Activated naive CD8-positive, alpha-beta T cell treated with anti-CD3 and anti-CD28 coated beads, Interleukin-2, amount 10 ng/mL, durations not matched to agents 7 days and 5 days (primary cell): ENCODE measurements around the gene MESP1. TPM values are rescaled to one million over a fixed set of nuclear protein-coding genes. Genes with fewer than 3 reads are reported as not detected.

Experiments
- ATAC-seq: fragments of 150-1000 bp; cut with Tn5 transposase; one replicate; pipeline ENCODE4 v1.10.0; 2021; ENCODE audit warnings: low read depth, moderate library complexity
- POLR2A ChIA-PET: fragments of 350-600 bp; sonication (Branson Sonifier 250); formaldehyde crosslinking; loops from one replicate; lab custom pipeline; 2021; ENCODE audit warnings: antibody characterized with exemption; lab: Charles Lee
- DNase-seq: peaks from one replicate; pipeline ENCODE4 v3.0.0; 2021
- H3K27ac Mint-ChIP-seq: one replicate; pipeline ENCODE4 v1.8.0; 2022; ENCODE audit warnings: mild to moderate bottlenecking, mixed read lengths
- H3K27me3 Mint-ChIP-seq: one replicate; pipeline ENCODE4 v1.8.0; 2022; ENCODE audit warnings: mild to moderate bottlenecking, moderate library complexity, mixed read lengths
- H3K36me3 Mint-ChIP-seq: one replicate; pipeline ENCODE4 v1.8.0; 2021; ENCODE audit warnings: mild to moderate bottlenecking, mixed read lengths
- H3K4me1 Mint-ChIP-seq: one replicate; pipeline ENCODE4 v1.8.0; 2021; ENCODE audit warnings: mixed read lengths
- H3K4me3 Mint-ChIP-seq: one replicate; pipeline ENCODE4 v1.8.0; 2022; ENCODE audit warnings: mild to moderate bottlenecking, moderate library complexity, mixed read lengths
- H3K9me3 Mint-ChIP-seq: one replicate; pipeline ENCODE4 v1.8.0; 2021; ENCODE audit warnings: mixed read lengths
- total RNA-seq, 2 experiments: library from RNA; stranded (reverse); gene quantifications; one replicate each; pipeline ENCODE4 v1.2.3, GENCODE V29; 2021

The MESP1 gene
- total RNA-seq, 2 experiments from 2014 or later: 1.8 to 2.1 TPM

- H3K4me1 Mint-ChIP-seq: peaks cover 2% of the 10 kb centered on the region
- no peak overlapping the region for H3K4me3 Mint-ChIP-seq
- peaks cover 9% of the 10 kb centered on the region for H3K27me3 Mint-ChIP-seq
- H3K36me3 Mint-ChIP-seq: peaks cover 2% of the 10 kb centered on the region
- H3K27ac Mint-ChIP-seq: no peak overlapping the region
- H3K9me3 Mint-ChIP-seq: no peaks in the 10 kb centered on the region
- POLR2A ChIA-PET: no interaction called here
- no peak for ATAC-seq
- no peak for DNase-seq
These were observed 5.3 kb downstream of the MESP1 start for GRCh38 chr15:89745768-89746167.

- H3K36me3 Mint-ChIP-seq: peaks cover 2% of the 10 kb centered on the region
- no peak overlapping the region for H3K4me3 Mint-ChIP-seq
- H3K9me3 Mint-ChIP-seq: no peaks in the 10 kb centered on the region
- peaks cover 9% of the 10 kb centered on the region for H3K27me3 Mint-ChIP-seq
- no peak for ATAC-seq
- no peak for DNase-seq
- POLR2A ChIA-PET: no interaction called here
- H3K4me1 Mint-ChIP-seq: peaks cover 4% of the 10 kb centered on the region
- no peak overlapping the region for H3K27ac Mint-ChIP-seq
These were observed 5.9 kb downstream of the MESP1 start for GRCh38 chr15:89745131-89745530.

DNA sequence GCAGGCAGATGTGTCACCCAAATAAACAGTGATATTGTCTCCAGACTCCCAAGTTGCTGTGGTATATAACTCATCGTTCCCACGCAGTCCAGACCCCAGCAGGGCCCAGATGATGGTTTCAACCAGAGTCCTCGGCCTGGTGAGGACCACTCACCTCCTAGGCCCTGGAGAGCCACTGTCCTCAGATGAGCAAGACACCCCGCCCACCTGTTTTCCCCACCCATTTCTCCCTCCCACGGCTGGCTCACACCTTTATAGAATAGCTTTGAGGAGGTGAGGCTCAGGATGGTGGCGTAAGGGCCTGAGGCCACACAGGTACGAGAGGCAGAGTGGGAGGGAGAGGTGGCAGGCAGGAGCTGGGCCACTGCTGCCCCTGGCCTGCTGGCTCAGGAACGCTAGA is 7.5 kb downstream of the MESP1 start:
- no peak overlapping the region for H3K27ac Mint-ChIP-seq
- DNase-seq (no peak), ATAC-seq (no peak)
- no peak overlapping the region for H3K4me3 Mint-ChIP-seq
- POLR2A ChIA-PET: no interaction called here
- no peaks in the 10 kb centered on the region for H3K27me3 Mint-ChIP-seq
- no peaks in the 10 kb centered on the region for H3K36me3 Mint-ChIP-seq
- no peaks in the 10 kb centered on the region for H3K9me3 Mint-ChIP-seq
- H3K4me1 Mint-ChIP-seq: peaks cover 2% of the 10 kb centered on the region

- H3K4me1 Mint-ChIP-seq: peaks cover 2% of the 10 kb centered on the region
- no peak for ATAC-seq
- POLR2A ChIA-PET: no interaction called here
These were observed 8.0 kb downstream of the MESP1 start for GRCh38 chr15:89743011-89743410.

GRCh38 chr15:89740137-89740536 is 10.9 kb downstream of the MESP1 start:
- Mint-ChIP-seq H3K27me3 (peaks cover 3% of the 10 kb centered on the region), H3K4me3 (peak overlapping the region; percentile 55), H3K27ac (no peak overlapping the region), H3K4me1 (peaks cover 2% of the 10 kb centered on the region), H3K36me3 (no peaks in the 10 kb centered on the region), H3K9me3 (no peaks in the 10 kb centered on the region)
- ATAC-seq (peak; percentile 92), DNase-seq (no peak)
- POLR2A ChIA-PET: interaction anchor here (1.0 kb wide), 1 partner anchor 10 kb away, joined by 3 read pairs; no protein-coding TSS in a partner anchor

More at GRCh38 chr15:89743011-89743410, 8.0 kb downstream of the MESP1 start:
- no peak for DNase-seq
- H3K9me3 Mint-ChIP-seq: no peaks in the 10 kb centered on the region
- H3K27ac Mint-ChIP-seq: no peak overlapping the region
- H3K27me3 Mint-ChIP-seq: no peaks in the 10 kb centered on the region
- no peak overlapping the region for H3K4me3 Mint-ChIP-seq
- no peaks in the 10 kb centered on the region for H3K36me3 Mint-ChIP-seq

GRCh38 chr15:89735773-89736172 is 15.3 kb downstream of the MESP1 start:
- Mint-ChIP-seq H3K9me3 (no peaks in the 10 kb centered on the region), H3K36me3 (no peaks in the 10 kb centered on the region), H3K4me1 (peaks cover 2% of the 10 kb centered on the region), H3K27me3 (peaks cover 10% of the 10 kb centered on the region), H3K27ac (no peak overlapping the region), H3K4me3 (no peak overlapping the region)
- ATAC-seq (no peak), DNase-seq (no peak)
- POLR2A ChIA-PET: no interaction called here

DNA sequence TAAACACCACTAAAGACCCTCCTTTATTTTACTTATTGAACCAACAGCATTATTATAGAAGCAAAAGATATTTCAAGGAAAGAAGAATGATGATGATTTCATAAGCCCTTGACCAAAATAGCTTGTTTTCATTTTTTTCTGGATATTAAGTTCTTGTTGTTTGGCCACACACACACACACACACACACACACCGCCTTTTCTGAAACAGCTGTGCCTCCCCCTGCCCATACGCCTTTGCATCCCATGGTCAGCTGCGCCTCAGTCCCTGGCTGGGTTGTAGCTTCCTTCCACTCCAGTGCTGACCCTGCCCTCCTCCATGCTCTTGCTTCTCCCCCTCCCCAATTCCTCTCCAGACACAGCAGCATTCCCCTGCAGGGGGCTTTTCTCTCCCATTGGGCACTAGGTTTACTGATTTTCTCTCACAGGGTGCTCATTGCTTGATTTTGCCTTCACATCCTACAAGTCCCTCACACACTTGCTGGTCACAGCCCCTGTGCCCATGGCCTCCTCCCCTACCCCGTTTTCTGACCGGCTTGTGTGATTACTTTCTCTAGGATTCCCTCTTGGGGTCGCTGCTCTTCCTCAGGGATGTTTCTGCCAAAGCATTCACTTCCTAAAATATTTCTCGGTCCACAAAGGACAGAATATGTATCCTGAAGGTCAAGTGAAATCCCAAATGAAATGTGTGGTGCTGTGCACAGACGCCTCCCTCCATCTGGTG is 18.4 kb downstream of the MESP1 start:
- Mint-ChIP-seq H3K36me3 (no peaks in the 10 kb centered on the region), H3K27ac (no peak overlapping the region), H3K9me3 (no peaks in the 10 kb centered on the region), H3K4me3 (no peak overlapping the region), H3K4me1 (no peaks in the 10 kb centered on the region), H3K27me3 (peaks cover 12% of the 10 kb centered on the region)
- POLR2A ChIA-PET: no interaction called here
- no peak for ATAC-seq
- no peak for DNase-seq

DNA sequence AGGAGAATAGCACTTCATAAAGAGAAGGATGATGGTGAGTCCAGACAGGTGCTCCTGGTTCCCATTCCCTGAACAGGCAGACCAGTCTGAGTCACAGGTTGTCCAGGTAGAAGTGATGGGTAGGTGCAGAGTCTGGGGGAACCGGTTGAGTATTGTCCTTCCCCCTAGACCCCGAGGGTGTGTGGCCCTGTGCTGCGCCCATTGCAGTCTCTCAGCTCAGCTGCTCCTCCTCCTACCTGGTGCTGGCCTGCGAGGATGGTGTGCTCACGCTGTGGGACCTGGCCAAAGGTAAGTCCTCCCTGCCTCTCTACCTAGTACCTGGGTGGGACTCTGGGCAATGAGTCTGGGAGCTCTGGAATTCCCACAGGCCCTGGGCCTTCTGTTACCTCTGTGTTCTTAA is 19.8 kb downstream of the MESP1 start:
- Mint-ChIP-seq H3K27ac (no peak overlapping the region), H3K9me3 (no peaks in the 10 kb centered on the region), H3K36me3 (no peaks in the 10 kb centered on the region), H3K4me1 (no peaks in the 10 kb centered on the region), H3K27me3 (peaks cover 16% of the 10 kb centered on the region), H3K4me3 (no peak overlapping the region)
- ATAC-seq (no peak), DNase-seq (no peak)
- POLR2A ChIA-PET: no interaction called here

DNA sequence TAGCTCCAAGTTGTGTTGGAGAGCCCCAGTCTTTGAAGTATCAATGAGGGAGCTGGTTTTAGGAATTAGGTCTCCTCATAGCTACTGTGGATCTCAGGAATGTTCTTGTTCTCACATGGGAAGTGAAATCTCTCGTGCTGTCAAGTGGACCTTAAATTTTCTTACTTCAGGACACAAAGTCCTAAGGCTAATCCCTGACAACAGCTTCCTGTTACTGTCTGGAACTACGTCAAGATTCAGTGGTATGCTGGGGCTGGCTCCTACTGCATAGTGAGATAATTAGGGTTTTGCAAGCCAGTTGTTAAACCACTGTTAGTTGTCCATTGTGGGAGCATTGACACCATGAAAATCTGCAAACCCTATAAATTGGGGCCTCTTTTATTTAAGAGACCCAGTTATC is 22.8 kb downstream of the MESP1 start:
- no peak for DNase-seq
- ATAC-seq: no peak
- H3K27ac Mint-ChIP-seq: no peak overlapping the region
- no peaks in the 10 kb centered on the region for H3K9me3 Mint-ChIP-seq
- no peaks in the 10 kb centered on the region for H3K4me1 Mint-ChIP-seq
- POLR2A ChIA-PET: no interaction called here
- H3K4me3 Mint-ChIP-seq: no peak overlapping the region
- H3K27me3 Mint-ChIP-seq: peaks cover 16% of the 10 kb centered on the region
- H3K36me3 Mint-ChIP-seq: no peaks in the 10 kb centered on the region

DNA sequence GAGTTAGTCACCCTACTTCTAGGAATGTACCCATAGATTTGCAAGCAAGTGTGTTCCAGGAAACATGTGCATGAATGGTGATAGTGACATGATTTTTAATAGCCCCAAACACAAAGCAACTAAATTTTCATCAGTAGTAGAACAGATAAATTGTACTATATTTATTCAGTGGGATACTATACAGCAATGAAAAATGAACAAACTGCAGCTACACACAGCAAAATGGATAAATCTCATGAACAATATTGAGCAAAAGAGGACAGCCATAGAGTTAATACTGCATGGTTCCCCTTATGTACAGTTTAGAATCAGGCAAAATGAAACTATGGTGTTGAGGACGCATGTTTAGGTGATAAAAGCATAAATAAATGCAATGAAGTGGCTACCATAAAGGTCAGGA is 26.0 kb downstream of the MESP1 start:
- DNase-seq (no peak), ATAC-seq (no peak)
- Mint-ChIP-seq H3K9me3 (no peaks in the 10 kb centered on the region), H3K36me3 (no peaks in the 10 kb centered on the region), H3K4me3 (no peak overlapping the region), H3K4me1 (no peaks in the 10 kb centered on the region), H3K27ac (no peak overlapping the region), H3K27me3 (peaks cover 22% of the 10 kb centered on the region)
- POLR2A ChIA-PET: no interaction called here

- Mint-ChIP-seq H3K4me1 (no peaks in the 10 kb centered on the region), H3K36me3 (no peaks in the 10 kb centered on the region), H3K27me3 (peaks cover 22% of the 10 kb centered on the region), H3K27ac (no peak overlapping the region), H3K9me3 (no peaks in the 10 kb centered on the region), H3K4me3 (no peak overlapping the region)
- no peak for ATAC-seq
- no peak for DNase-seq
- POLR2A ChIA-PET: no interaction called here
These were observed 26.4 kb downstream of the MESP1 start for GRCh38 chr15:89724621-89725020.

GRCh38 chr15:89723031-89723430 is 28.0 kb downstream of the MESP1 start:
- POLR2A ChIA-PET: no interaction called here
- Mint-ChIP-seq H3K27ac (no peak overlapping the region), H3K9me3 (no peaks in the 10 kb centered on the region), H3K27me3 (peaks cover 28% of the 10 kb centered on the region), H3K36me3 (no peaks in the 10 kb centered on the region), H3K4me1 (no peaks in the 10 kb centered on the region), H3K4me3 (no peak overlapping the region)
- ATAC-seq (no peak), DNase-seq (no peak)

DNA sequence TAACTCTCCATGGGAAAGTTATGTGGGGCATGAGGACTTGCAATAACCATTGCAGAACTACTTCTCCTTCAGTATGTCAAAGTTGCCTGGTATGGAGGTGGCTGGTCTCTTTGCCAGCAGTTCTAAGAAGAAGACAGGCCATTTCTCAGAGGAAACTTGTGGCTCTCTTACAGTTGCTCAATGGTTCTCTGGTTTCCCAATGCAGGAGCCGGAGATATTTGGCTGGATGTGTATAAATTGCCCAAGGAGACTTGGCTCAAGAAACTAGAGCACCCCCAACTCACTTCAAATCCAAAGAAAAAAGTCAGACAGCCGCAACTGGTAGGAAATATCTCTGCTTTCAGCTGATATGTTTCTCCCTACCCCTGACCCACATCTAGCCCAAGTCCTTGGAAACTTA is 36.3 kb downstream of the MESP1 start:
- ATAC-seq (no peak), DNase-seq (no peak)
- Mint-ChIP-seq H3K9me3 (peaks cover 1% of the 10 kb centered on the region), H3K27me3 (peaks cover 28% of the 10 kb centered on the region), H3K36me3 (no peaks in the 10 kb centered on the region), H3K4me1 (no peaks in the 10 kb centered on the region), H3K27ac (no peak overlapping the region), H3K4me3 (no peak overlapping the region)
- POLR2A ChIA-PET: no interaction called here

DNA sequence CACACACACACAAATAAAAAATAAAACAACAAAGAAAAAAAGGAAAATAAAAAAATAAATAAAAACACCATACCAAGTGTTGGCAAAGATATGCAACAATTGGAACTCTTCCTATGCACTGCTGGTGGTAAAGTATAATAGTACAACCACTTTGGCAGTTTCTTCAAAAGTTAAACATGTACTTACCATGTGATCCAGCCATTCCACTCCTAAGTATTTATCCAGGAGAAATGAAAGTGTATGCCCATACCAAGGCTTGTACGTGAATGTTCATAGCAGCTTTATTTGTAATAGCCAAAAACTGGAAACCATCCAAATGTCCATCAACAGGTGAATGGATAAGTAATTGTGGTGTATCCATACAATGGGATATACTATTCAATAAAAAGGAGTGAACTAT is 43.5 kb downstream of the MESP1 start:
- Mint-ChIP-seq H3K4me1 (no peaks in the 10 kb centered on the region), H3K27ac (no peak overlapping the region), H3K27me3 (peaks cover 21% of the 10 kb centered on the region), H3K9me3 (peaks cover 1% of the 10 kb centered on the region), H3K4me3 (no peak overlapping the region), H3K36me3 (no peaks in the 10 kb centered on the region)
- ATAC-seq (no peak), DNase-seq (no peak)
- POLR2A ChIA-PET: no interaction called here
